SK-N-SH (cell line): ENCODE results near the gene TRPM1.

Source experiments
- CHD2 ChIP-seq: fragments of 150-350 bp; IDR thresholded peaks from 2 replicates; pipeline ENCODE4 v1.6.1; 2018; ENCODE audit warnings: low read length; ENCODE audit not compliant: partially characterized antibody
- CTCF ChIP-seq: fragments of 200-600 bp; sonication (generic); IDR thresholded peaks from 2 replicates; pipeline ENCODE4 v1.6.1; 2017; ENCODE audit warnings: antibody characterized with exemption, mild to moderate bottlenecking, moderate library complexity
- FOSL2 ChIP-seq: IDR thresholded peaks from 2 replicates; pipeline ENCODE4 v1.4.0; 2012; ENCODE audit warnings: low read depth, mild to moderate bottlenecking, moderate library complexity, borderline replicate concordance
- FOXJ3 ChIP-seq: sonication (generic); formaldehyde crosslinking; IDR thresholded peaks from 2 replicates; pipeline ENCODE4 v1.5.1; 2020; ENCODE audit warnings: mild to moderate bottlenecking, missing genetic modification reagents
- FOXM1 ChIP-seq: IDR thresholded peaks from 2 replicates; pipeline ENCODE4 v1.4.0; 2012; ENCODE audit warnings: low read depth, mild to moderate bottlenecking
- GABPA ChIP-seq: IDR thresholded peaks from 2 replicates; pipeline ENCODE4 v1.4.0; 2012; ENCODE audit warnings: low read depth, mild to moderate bottlenecking
- RCOR1 ChIP-seq: fragments of 150-350 bp; IDR thresholded peaks from 2 replicates; pipeline ENCODE4 v1.6.1; 2017; ENCODE audit warnings: antibody characterized with exemption, low read length
- RFX5 ChIP-seq: IDR thresholded peaks from 2 replicates; pipeline ENCODE4 v1.6.1; 2012; ENCODE audit warnings: mild to moderate bottlenecking, improper control_type of control experiment, low read length
- TAF1 ChIP-seq: IDR thresholded peaks from 2 replicates; pipeline ENCODE4 v1.6.1; 2012; ENCODE audit warnings: low read depth, mild to moderate bottlenecking, low read length, moderate library complexity, borderline replicate concordance
- USF2 ChIP-seq: fragments of 150-350 bp; IDR thresholded peaks from 2 replicates; pipeline ENCODE4 v1.6.1; 2017; ENCODE audit warnings: antibody characterized with exemption, low read length, low read depth, borderline replicate concordance
- YY1 ChIP-seq: IDR thresholded peaks from 2 replicates; pipeline ENCODE4 v1.4.0; 2012; ENCODE audit warnings: low read depth, mild to moderate bottlenecking
- ZBTB33 ChIP-seq: IDR thresholded peaks from 2 replicates; pipeline ENCODE4 v1.4.0; 2012; ENCODE audit warnings: low read depth, borderline replicate concordance

GRCh38 chr15:31021067-31021665, 80.4 kb downstream of the TRPM1 start:
- no peak for TF ChIP-seq FOXM1
- no peak for TF ChIP-seq YY1
- no peak for TF ChIP-seq USF2
- no peak for TF ChIP-seq CHD2
- no peak for TF ChIP-seq FOXJ3 (CRISPR knock-in tag)
- TF ChIP-seq GABPA, result no peak
- TF ChIP-seq RCOR1, result no peak
- no peak for TF ChIP-seq CTCF
- TF ChIP-seq FOSL2, result no peak
- TF ChIP-seq ZBTB33, result no peak
- no peak for TF ChIP-seq RFX5
- no peak for TF ChIP-seq TAF1
